ENCODE measurements around the gene RASL11A.
"Not testable (repeated sequence)": the region's sequence is repeated elsewhere in the genome, so short reads cannot be mapped to it uniquely, and the experiment has no call there.

Gene RASL11A

DNA sequence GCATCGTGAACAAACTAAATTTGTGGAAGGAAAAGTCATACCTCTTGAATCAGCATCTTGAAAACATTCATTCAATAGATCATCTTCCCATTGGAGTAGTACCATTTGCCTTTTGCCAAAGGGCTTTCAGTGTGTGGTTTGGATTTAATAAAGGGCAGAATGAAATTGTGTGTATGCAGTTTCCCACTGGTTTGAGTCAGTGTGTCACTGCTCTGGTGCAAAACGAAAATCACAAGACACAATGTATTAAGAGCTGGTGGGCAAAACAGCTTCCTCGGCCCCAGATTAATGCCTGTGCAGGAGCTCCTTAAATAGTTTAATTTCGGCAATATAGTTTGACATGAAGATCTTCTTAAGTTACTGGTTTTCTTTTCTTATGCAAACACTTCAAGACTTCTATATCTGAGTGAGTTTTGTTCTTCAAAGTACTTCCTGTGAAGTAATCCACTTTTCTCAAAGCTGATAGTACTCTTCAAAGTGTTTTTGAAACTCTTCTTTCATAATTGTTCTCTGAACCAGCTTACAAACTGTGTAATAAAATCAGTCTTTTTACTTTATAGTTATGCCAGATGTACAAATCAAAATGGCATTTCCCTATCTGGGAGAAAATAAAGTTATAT, 32.1 kb downstream of the RASL11A start:
- no peak for DNase-seq

DNA sequence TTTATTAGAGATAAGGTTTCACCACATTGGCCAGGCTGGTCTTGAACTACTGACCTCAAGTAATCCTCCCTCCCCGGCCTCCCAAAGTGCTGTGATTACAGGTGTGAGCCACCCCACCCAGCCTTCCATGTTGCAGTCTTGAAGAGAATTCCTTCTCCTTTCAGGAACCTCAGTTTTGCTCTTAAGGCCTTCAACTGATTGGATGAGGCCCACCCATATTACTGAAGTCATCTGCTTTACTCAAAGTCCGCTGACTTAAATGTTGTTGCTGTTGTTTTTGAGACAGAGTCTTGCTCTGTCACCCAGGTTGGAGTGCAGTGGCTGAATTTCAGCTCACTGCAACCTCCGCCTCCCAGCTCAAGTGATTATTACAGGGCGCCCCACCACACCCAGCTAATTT, 33.5 kb downstream of the RASL11A start:
- DNase-seq, result no peak

DNA sequence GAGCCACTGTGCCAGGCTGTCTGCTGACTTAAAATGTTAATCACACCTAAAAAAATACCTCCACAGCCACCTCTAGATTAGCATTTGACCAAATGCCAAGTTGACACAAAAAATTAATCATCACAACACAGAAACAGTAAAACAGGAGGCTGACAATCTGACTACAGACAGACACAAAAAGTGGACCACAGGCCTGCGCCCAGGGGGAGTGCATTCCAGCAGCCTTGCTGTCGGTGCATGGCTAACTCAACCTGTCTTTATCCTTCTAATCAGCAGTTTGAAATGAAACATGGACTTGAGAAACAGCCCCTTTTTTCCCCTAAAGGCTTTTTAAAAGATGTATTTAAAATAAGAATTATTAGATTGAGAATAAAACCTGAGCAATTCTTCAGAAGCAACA, 34.0 kb downstream of the RASL11A start:
- DNase-seq, result no peak

DNA sequence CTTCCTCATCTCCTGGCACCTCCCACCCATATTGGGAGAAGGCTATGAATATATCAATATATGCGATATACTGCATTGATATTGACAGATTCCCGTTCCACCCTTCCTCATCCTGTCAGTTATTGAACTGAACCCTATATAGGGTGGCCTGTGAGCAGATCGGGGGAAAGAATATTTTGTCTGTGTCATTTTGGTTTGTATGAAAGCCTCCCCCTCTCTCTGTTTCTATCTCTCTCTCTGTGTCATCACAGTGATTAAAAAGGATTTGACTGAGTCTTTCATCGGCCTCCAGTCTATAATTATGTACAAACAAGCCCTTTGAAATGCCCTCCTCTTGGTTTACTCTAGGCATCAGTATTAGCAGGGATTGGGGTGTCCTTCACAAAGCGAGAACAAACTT, 35.7 kb downstream of the RASL11A start:
- no peak for DNase-seq

DNA sequence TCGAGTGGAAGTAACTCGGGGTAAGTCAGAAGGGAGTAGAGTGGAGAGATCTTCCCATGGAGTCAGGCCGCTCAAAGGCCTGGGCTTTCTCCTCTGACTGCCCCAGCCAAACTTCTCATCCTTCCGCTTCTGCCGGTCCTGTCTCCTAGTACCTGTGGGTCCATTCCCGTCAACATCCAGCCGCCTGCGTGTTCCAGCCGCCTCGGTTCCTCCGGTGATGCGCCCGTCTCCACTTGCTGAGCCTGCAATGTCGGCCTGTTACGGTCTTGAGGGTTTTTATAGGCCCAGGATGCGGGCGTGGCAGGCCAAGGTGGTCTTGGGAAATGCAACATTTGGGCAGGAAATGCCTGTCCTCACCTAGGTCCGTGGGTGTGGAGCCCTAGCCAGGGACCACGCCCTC, 38.3 kb downstream of the RASL11A start:
- DNase-seq, result no peak

DNA sequence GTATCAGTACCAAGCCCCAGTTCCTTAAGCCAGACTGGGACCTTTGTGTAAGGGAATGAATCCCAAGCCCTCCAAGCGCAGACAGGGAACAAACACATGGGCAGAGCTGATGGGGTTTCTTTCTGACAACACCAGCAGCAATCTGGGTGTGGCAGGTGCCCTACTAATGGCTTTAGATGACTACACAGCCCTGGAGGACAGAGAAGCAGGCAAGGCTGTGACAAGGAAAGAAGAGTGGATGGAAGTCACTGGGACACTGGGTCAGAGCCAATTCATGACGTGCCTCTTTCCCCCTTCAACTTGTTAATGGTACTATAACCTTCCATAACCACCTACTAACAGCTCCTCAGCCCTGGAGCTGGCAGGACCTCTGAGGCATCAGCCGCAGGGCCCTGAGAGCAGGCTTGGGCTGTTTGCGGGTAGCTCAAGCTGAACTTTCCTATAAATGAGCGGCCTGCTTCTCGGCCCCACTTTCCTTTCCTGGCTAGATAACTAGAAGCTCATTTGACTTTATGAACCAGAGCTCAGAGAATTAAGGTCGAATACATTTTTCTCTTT, 38.9 kb downstream of the RASL11A start:
- no peak for DNase-seq

DNA sequence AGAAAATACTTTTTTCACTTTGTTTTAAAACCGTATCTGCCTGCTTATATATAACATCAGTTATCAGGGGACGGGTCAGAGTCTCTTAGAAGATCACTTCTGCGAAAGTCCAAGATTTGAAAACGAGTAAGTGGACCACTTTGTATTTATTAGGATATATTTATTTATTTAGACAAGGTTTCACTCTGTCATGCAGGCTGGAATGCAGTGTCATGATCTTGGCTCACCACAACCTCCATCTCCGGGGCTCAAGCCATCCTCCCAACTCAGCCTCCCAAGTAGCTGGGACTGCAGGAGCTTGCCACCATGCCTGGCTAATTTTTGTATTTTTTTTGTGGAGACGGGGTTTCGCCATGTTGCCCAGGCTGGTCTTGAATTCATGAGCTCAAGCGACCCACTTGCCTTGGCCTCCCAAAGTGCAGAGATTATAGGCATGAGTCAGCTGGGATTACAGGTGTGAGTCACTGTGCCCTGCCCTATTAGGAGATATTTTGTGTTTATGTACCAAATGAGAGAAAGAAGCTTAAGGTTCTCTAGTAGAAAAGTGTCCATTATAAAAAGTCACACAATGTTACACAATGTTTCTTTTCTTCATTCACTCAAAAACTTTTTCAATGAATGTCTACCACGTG, 39.5 kb downstream of the RASL11A start:
- DNase-seq, result no peak

DNA sequence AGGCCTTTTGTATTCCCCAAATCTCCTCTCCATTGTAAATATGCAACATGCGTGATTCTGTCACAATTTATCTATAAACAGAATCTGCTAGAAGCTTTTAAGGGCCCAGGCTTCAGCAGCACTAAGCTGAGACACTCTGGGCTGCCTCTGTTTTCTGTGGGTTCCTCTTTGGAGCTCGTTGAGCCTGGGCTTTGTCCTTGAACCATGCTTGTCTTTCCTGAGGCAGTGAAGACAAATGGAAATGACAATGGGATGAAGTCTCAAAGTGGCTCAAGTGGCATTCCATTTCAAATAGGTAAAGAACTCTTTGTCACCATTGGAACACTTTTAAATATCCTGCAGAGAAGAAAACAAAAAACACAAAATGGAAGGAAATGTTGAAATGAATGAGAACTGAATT, 40.3 kb downstream of the RASL11A start:
- DNase-seq, result no peak

DNA sequence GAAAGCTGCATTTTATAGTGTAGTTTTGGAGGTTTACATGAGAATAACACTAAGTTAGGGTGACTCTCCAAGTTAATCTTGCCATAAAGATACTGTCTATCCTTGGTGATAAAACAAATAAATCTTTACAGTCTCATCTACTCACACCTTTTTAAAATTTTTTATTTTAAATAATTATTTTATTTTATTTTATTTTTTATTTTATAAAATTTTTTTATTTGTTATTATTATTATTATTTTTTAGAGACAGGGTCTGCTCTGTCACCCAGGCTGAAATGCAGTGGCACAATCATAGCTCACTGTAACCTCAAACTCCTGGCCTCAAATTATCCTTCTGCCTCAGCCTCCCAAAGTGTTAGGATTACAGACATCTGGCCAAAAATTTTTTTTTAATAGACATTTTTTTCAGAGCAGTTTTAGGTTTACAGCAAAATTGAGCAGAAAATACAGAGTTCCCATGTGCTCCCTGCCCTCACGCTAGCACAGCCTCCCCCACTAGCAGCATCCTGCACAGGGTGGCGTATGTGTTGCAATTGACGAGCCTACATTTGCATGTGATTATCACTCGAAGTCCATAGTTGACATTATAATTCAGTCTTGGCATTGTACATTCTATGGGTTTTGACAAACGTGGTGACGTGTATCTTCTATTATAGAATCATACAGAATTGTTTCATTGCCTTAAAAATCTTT, 41.0 kb downstream of the RASL11A start:
- DNase-seq, result no peak

DNA sequence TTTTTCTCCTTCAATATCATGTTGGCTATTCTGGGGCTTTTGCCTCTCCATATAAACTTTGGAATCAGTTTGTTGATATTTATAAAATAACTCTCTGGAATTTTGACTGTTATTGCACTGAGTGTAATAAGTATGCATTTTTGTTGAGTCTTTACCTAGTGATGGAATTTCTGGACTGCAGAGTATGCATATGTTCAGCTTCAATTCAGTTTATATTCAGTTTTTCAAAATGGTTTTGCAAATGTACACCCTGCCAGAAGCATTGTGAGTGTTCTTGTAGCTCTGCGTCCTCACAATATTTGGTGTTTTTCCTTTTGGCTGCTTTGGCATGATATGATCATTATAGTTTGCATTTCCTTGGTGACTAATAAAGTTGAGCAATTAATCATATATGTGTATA, 43.1 kb downstream of the RASL11A start:
- no peak for DNase-seq

DNA sequence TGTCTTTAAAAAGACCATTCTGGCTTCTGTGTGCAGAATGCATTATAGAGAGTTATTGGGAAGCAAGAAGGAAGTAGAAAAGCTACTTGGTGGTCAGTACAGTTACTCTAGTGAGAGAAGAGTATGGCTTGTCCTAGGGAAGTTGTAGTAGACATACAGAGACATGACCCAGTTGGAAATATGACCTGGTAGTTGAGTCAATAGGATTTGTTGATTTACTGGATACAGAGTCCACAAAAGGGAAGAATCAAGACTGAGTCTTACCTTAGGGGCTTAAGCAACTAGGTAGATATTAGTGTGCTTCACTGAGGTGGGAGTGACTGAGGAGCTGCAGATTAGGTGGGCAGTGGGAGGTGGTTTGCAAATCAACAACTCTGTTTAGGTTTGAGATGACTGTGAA, 48.8 kb downstream of the RASL11A start:
- no peak for DNase-seq

DNA sequence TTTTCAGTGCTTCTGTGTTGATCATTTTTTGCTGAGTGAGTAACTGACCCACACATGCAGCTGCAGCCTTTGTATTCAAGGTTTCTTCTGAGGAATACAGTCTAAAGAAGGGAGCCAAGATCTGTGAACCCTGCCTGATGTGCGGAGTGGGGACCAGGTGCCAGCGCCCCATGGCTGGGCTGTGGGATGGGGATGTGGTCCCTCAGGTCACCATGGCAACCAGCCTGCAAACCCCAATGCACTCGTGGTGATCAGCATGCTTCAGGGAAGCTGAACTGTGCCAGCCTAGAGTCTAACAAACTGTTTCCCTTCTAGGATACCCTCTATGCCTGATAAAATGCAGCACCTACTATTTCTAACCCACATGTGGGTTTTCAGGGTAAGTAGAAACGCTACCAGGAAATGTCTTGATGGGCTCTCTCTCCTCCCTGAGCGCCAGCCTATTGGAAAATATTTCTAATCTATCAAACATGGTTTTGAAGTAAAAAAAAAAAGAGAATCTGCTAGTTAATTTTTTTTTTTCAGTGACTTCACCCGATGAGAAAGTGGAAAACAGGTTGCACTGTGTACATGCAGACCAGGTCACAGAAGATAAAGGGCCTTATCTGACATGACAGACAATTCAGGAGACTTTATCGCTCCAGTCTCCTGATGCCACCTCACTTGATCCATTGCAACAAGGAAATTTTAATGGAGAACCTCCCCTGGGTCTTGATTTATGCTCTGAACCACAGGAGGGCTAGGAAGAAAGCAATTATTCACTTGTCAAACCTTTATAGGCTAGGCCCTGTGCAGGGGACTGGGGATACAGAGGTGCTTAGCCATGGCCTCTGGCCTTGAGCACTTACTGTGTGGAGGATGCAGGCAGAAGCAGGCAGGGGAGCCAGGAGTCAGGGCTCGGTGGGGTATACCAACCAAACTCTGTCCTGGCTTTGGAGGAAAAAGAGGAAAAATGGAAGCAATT, 51.1 kb downstream of the RASL11A start:
- DNase-seq, result no peak

DNA sequence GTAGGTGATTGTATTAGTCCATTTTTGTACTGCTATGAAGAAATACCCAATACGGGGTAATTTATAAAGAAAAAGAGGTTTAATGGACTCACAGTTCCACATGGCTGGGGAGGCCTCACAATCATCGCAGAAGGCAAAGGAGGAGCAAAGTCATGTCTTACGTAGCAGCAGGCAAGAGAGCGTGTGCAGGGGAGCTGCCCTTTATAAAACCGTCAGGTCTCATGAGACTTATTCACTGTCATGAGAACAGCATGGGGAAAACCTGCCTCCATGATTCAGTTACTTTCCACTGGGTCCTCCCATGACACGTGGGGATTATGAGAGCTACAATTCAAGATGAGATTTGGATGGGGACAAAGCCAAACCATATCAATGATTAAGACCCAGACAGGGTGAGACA, 51.8 kb downstream of the RASL11A start:
- not testable (repeated sequence) for DNase-seq

All from NCI-H1436 (cell line).